CD8-positive, alpha-beta memory T cell (primary cell): Measurements from ENCODE around the gene NPTN. TPM values are rescaled to one million over a fixed set of nuclear protein-coding genes. Genes with fewer than 3 reads are reported as not detected.
A peak's percentile ranks its signal among the peaks of the same experiment; 100 is the strongest.

Source experiments
- CTCF ChIA-PET: fragments of 350-600 bp; sonication (Branson Sonifier 250); formaldehyde crosslinking; loops from one replicate; lab custom pipeline; 2021; ENCODE audit warnings: antibody characterized with exemption; lab: Charles Lee
- POLR2A ChIA-PET: fragments of 350-600 bp; sonication (Branson Sonifier 250); formaldehyde crosslinking; loops from one replicate; lab custom pipeline; 2021; ENCODE audit warnings: antibody characterized with exemption; lab: Charles Lee
- DNase-seq, 5 donors: peaks; one replicate each; pipeline versions ENCODE4 v3.0.0 to v3.0.0-alpha.2; 2020 to 2022; ENCODE audit warnings: mixed read lengths in 1 of 5
- H3K27ac ChIP-seq: one replicate; pipeline ENCODE4 v1.7.0; 2013; ENCODE audit warnings: low read depth, mild to moderate bottlenecking, low read length, moderate library complexity
- H3K27me3 ChIP-seq: 2 replicates; pipeline ENCODE4 v1.7.0; 2013; ENCODE audit warnings: low read length, mild to moderate bottlenecking; ENCODE audit not compliant: insufficient read depth, poor library complexity, severe bottlenecking
- H3K36me3 ChIP-seq: 2 replicates; pipeline ENCODE4 v1.7.0; 2013; ENCODE audit warnings: mild to moderate bottlenecking, low read length, moderate library complexity; ENCODE audit not compliant: insufficient read depth
- H3K4me1 ChIP-seq: 2 replicates; pipeline ENCODE4 v1.7.0; 2013; ENCODE audit warnings: mild to moderate bottlenecking, low read length, moderate library complexity; ENCODE audit not compliant: insufficient read depth
- H3K4me3 ChIP-seq: 2 replicates; pipeline ENCODE4 v1.7.0; 2013; ENCODE audit warnings: mild to moderate bottlenecking, low read length
- H3K9me3 ChIP-seq: 2 replicates; pipeline ENCODE4 v1.7.0; 2013; ENCODE audit warnings: mild to moderate bottlenecking, low read length
- H3K27ac Mint-ChIP-seq, 8 donors: one replicate each; pipeline ENCODE4 v1.8.0; 2020 to 2021; ENCODE audit warnings: mixed read lengths in 8 of 8, mild to moderate bottlenecking in 6 of 8, inconsistent platforms in 3 of 8, moderate library complexity in 3 of 8
- H3K27me3 Mint-ChIP-seq, 2 donors: one replicate each; pipeline ENCODE4 v1.8.0; 2020 to 2021; ENCODE audit warnings: mixed read lengths in 2 of 2, mild to moderate bottlenecking in 1 of 2, moderate library complexity in 1 of 2
- H3K36me3 Mint-ChIP-seq, 3 donors: one replicate each; pipeline ENCODE4 v1.8.0; 2020 to 2021; ENCODE audit warnings: mixed read lengths in 3 of 3, inconsistent platforms in 1 of 3, mild to moderate bottlenecking in 1 of 3
- H3K4me1 Mint-ChIP-seq, 3 donors: one replicate each; pipeline ENCODE4 v1.8.0; 2020 to 2021; ENCODE audit warnings: mixed read lengths in 3 of 3, inconsistent platforms in 1 of 3, mild to moderate bottlenecking in 1 of 3
- H3K4me3 Mint-ChIP-seq, 7 donors: one replicate each; pipeline ENCODE4 v1.8.0; 2020 to 2021; ENCODE audit warnings: mixed read lengths in 7 of 7, mild to moderate bottlenecking in 6 of 7, moderate library complexity in 4 of 7, inconsistent platforms in 2 of 7
- H3K9me3 Mint-ChIP-seq, 5 donors: one replicate each; pipeline ENCODE4 v1.8.0; 2020 to 2022; ENCODE audit warnings: mixed read lengths in 5 of 5, mild to moderate bottlenecking in 3 of 5, moderate library complexity in 2 of 5, inconsistent platforms in 1 of 5
- polyA plus RNA-seq: library from polyadenylated mRNA; unstranded; fragments of 300-500 nt; fragmentation: Illumina TruSeq; gene quantifications from one replicate; pipeline ENCODE4 v1.2.3, GENCODE V29; 2021
- total RNA-seq, 2 experiments: library from RNA; stranded (reverse); gene quantifications; one replicate each; pipeline ENCODE4 v1.2.3, GENCODE V29; 2021

The NPTN gene
- total RNA-seq (10 to 100 TPM; 55.8 to 58.5 TPM), polyA plus RNA-seq (46.1 TPM)

GRCh38 chr15:73633111-73633990, at the start of gene NPTN:
NPTN (minus strand) TSS chr15:73633389; CDS start chr15:73633215, 174 bp downstream.
- H3K27ac ChIP-seq = peak within 1 kb of the TSS; percentile 63
- Mint-ChIP-seq H3K9me3 (no peaks in the 10 kb centered on the region), H3K27me3 (peaks cover 12 to 16% of the 10 kb centered on the region in 2 donors), H3K4me3 (peak within 1 kb of the TSS; percentile 88 to 95 (median 91)), H3K36me3 (peaks cover 0 to 2% (median 1%) of the 10 kb centered on the region in 3 donors), H3K27ac (peak within 1 kb of the TSS; percentile 17 to 94 (median 88)), H3K4me1 (peaks cover 42 to 54% (median 53%) of the 10 kb centered on the region in 3 donors)
- H3K9me3 ChIP-seq = no peaks in the 10 kb centered on the region
- no peaks in the 10 kb centered on the region for H3K36me3 ChIP-seq
- no peaks in the 10 kb centered on the region for H3K27me3 ChIP-seq
- H3K4me3 ChIP-seq = peak within 1 kb of the TSS; percentile 75
- DNase-seq = peak; percentile 97 to 98 (median 98)
- peaks cover 45% of the 10 kb centered on the region for H3K4me1 ChIP-seq
- ChIA-PET POLR2A (interaction anchor here (0.6 to 1.3 kb wide), 2 partner anchors 10 to 1975 kb away, joined by 4 to 5 read pairs; no protein-coding TSS in a partner anchor), CTCF (interaction anchor here (1.4 to 4.3 kb wide), 4 partner anchors 11 to 72 kb away, joined by 3 to 29 read pairs (median 5); no protein-coding TSS in a partner anchor)

GRCh38 chr15:73682600-73683090, 49.5 kb upstream of the NPTN start:
- POLR2A ChIA-PET = no interaction called here
- Histone ChIP-seq H3K4me1 (no peaks in the 10 kb centered on the region), H3K27ac (no peak overlapping the region), H3K4me3 (no peak overlapping the region), H3K27me3 (peaks cover 29% of the 10 kb centered on the region), H3K9me3 (no peaks in the 10 kb centered on the region), H3K36me3 (no peaks in the 10 kb centered on the region)
- Mint-ChIP-seq H3K9me3 (no peaks in the 10 kb centered on the region), H3K27me3 (peaks cover 28 to 62% of the 10 kb centered on the region in 2 donors), H3K27ac (no peak overlapping the region), H3K4me3 (no peak overlapping the region), H3K4me1 (peaks cover 0 to 15% (median 5%) of the 10 kb centered on the region in 3 donors), H3K36me3 (no peaks in the 10 kb centered on the region)
- DNase-seq = no peak
- CTCF ChIA-PET = interaction anchor here (1.1 to 7.8 kb wide), 3 partner anchors 16 to 385 kb away, joined by 3 to 161 read pairs (median 4); no protein-coding TSS in a partner anchor

DNA sequence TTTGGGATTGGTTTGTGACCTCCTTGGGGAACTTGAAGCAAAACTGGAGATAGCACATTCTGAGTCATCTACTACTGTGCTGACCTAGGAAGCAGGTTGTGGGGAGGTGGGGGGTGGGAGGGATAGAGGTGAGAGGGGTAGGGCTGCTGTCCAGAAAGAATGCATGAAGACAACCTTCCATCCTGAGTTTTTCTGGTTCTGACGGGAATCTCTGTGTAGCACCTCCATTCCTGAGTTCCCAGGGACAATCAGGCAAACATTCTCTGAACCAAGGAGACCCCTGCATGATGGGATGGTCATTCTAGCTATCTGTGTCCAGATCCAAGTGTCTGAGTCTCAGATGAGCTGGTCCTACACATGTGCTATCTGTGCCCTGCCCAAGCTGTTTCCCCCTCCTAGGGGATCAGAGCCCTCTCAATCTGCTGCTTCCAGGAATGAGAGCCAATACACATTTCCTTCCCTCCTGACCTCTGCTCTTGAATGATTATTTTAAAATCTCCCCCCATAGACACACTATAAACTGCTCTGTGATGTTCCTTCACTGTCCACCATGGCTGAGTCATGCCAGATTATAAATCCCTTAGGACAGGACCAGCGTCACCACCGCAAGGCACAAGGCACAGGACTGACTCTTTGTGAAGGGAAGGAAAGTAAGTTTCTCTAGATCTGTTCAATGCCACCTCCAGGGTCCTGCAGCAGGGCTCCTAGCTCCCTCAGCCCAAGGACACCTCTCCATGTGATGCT, 48.8 kb upstream of the NPTN start:
- H3K9me3 ChIP-seq = no peaks in the 10 kb centered on the region
- Mint-ChIP-seq H3K4me1 (peaks cover 0 to 15% (median 5%) of the 10 kb centered on the region in 3 donors), H3K27me3 (peaks cover 28 to 59% of the 10 kb centered on the region in 2 donors), H3K9me3 (no peaks in the 10 kb centered on the region), H3K4me3 (no peak overlapping the region), H3K36me3 (no peaks in the 10 kb centered on the region), H3K27ac (no peak overlapping the region)
- no peaks in the 10 kb centered on the region for H3K36me3 ChIP-seq
- DNase-seq = no peak
- no peaks in the 10 kb centered on the region for H3K4me1 ChIP-seq
- H3K27me3 ChIP-seq = peaks cover 23% of the 10 kb centered on the region
- ChIA-PET CTCF (interaction anchor here (7.8 kb wide), 1 partner anchor 17 kb away, joined by 161 read pairs; no protein-coding TSS in a partner anchor), POLR2A (no interaction called here)
- no peak overlapping the region for H3K4me3 ChIP-seq
- H3K27ac ChIP-seq = no peak overlapping the region

GRCh38 chr15:73681063-73681462, 47.9 kb upstream of the NPTN start:
- DNase-seq = no peak
- H3K27ac ChIP-seq = no peak overlapping the region

DNA sequence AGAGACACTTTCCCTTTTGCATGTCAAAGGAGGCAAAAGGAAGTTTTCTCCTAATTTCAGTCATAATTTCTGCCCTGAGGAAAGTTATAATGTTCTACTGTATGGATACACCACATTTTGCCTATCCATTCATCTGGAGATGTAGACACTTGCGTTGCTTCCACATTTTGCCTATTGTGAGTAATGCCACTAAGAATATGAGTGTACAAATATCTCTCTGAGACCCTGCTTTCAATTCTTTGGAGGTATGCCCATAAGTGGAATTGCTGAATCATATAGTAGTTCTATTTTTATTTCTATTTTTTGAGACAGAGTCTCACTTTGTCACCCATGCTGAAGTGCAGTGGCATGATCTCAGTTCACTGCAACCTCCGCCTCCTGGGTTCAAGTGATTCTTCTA, 47.4 kb upstream of the NPTN start:
- Histone ChIP-seq H3K9me3 (no peaks in the 10 kb centered on the region), H3K27ac (no peak overlapping the region), H3K36me3 (no peaks in the 10 kb centered on the region), H3K4me3 (no peak overlapping the region), H3K4me1 (no peaks in the 10 kb centered on the region), H3K27me3 (peaks cover 9% of the 10 kb centered on the region)
- no peak for DNase-seq
- ChIA-PET POLR2A (no interaction called here), CTCF (interaction anchor here (7.8 kb wide), 1 partner anchor 18 kb away, joined by 161 read pairs; no protein-coding TSS in a partner anchor)
- Mint-ChIP-seq H3K4me3 (no peak overlapping the region), H3K9me3 (no peaks in the 10 kb centered on the region), H3K27me3 (peaks cover 17 to 44% of the 10 kb centered on the region in 2 donors), H3K27ac (no peak overlapping the region), H3K4me1 (peaks cover 0 to 15% (median 4%) of the 10 kb centered on the region in 3 donors), H3K36me3 (no peaks in the 10 kb centered on the region)

More at GRCh38 chr15:73681063-73681462, 47.9 kb upstream of the NPTN start:
- CTCF ChIA-PET = interaction anchor here (7.8 kb wide), 1 partner anchor 18 kb away, joined by 161 read pairs; no protein-coding TSS in a partner anchor
- H3K36me3 ChIP-seq = no peaks in the 10 kb centered on the region
- Mint-ChIP-seq H3K36me3 (no peaks in the 10 kb centered on the region), H3K4me3 (no peak overlapping the region), H3K4me1 (peaks cover 0 to 15% (median 5%) of the 10 kb centered on the region in 3 donors), H3K27me3 (peaks cover 22 to 50% of the 10 kb centered on the region in 2 donors), H3K9me3 (no peaks in the 10 kb centered on the region), H3K27ac (peak overlapping the region in 1 of 8 donors; percentile 3)
- H3K4me1 ChIP-seq = no peaks in the 10 kb centered on the region
- POLR2A ChIA-PET = no interaction called here
- peaks cover 14% of the 10 kb centered on the region for H3K27me3 ChIP-seq
- H3K4me3 ChIP-seq = no peak overlapping the region
- H3K9me3 ChIP-seq = no peaks in the 10 kb centered on the region

DNA sequence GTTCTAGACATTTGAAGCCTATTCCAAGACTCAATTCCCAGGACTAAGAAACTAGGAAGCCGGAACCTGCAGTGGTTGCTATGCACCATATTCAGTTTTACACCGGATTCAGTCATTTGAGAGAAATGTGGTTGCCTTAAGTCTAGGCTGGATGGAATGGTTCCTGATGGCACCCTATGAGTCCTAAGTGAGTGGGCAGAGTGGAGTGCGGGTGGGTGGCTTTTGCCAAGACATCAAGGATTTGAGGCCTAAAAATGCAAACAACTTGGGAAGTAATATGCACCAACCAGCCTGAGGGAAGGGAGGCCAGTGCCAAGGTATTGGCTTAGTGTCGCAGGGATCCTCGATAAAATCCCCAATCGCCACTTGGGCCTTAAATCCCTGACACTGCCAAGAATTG, 46.8 kb upstream of the NPTN start:
- Histone ChIP-seq H3K27me3 (peaks cover 3% of the 10 kb centered on the region), H3K9me3 (no peaks in the 10 kb centered on the region), H3K4me3 (no peak overlapping the region), H3K27ac (no peak overlapping the region), H3K4me1 (no peaks in the 10 kb centered on the region), H3K36me3 (no peaks in the 10 kb centered on the region)
- ChIA-PET POLR2A (no interaction called here), CTCF (interaction anchor here (7.8 kb wide), 1 partner anchor 19 kb away, joined by 161 read pairs; no protein-coding TSS in a partner anchor)
- Mint-ChIP-seq H3K27me3 (peaks cover 15 to 39% of the 10 kb centered on the region in 2 donors), H3K4me1 (peaks cover 0 to 13% (median 2%) of the 10 kb centered on the region in 3 donors), H3K4me3 (no peak overlapping the region), H3K9me3 (no peaks in the 10 kb centered on the region), H3K27ac (no peak overlapping the region), H3K36me3 (no peaks in the 10 kb centered on the region)
- DNase-seq = no peak

DNA sequence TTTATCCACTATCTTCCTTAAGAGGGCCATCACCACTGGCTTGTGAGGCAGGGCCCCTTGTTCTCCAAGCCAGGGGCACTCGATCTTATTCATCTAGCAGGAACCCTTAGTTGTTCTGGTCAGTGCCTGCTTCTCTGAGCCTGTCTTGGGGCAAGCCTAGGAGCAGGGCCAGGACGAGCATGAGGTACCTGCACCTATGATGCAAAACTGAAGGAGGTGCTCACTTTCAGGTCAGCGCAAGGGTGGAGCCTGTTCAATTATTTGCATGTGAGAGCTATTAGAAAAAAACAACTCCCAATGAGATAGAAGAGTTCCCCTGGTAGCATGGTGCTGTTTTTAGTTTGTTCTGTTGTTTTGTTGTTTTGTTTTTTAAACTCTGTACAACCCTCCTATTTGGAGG, 46.0 kb upstream of the NPTN start:
- H3K27me3 ChIP-seq = no peaks in the 10 kb centered on the region
- no peaks in the 10 kb centered on the region for H3K9me3 Mint-ChIP-seq
- peaks cover 0 to 10% (median 0%) of the 10 kb centered on the region in 3 donors for H3K4me1 Mint-ChIP-seq
- ChIA-PET CTCF (interaction anchor here (7.8 kb wide), 1 partner anchor 20 kb away, joined by 161 read pairs; no protein-coding TSS in a partner anchor), POLR2A (no interaction called here)
- H3K4me1 ChIP-seq = no peaks in the 10 kb centered on the region
- no peak overlapping the region for H3K27ac ChIP-seq
- no peak for DNase-seq
- H3K9me3 ChIP-seq = no peaks in the 10 kb centered on the region
- H3K27me3 Mint-ChIP-seq = peaks cover 15 to 36% of the 10 kb centered on the region in 2 donors
- no peak overlapping the region for H3K4me3 ChIP-seq
- H3K27ac Mint-ChIP-seq = no peak overlapping the region
- no peak overlapping the region for H3K4me3 Mint-ChIP-seq
- H3K36me3 ChIP-seq = no peaks in the 10 kb centered on the region
- no peaks in the 10 kb centered on the region for H3K36me3 Mint-ChIP-seq
